Measurements from ENCODE around the gene RUNX1. TPM values are rescaled to one million over a fixed set of nuclear protein-coding genes. Genes with fewer than 3 reads are reported as not detected.

The RUNX1 gene
- polyA plus RNA-seq, 6 donors from 2014 or later = 8.8 to 20.7 (median 14.6) TPM

- Mint-ChIP-seq H3K9me3 (no peaks in the 10 kb centered on the region), H3K27me3 (no peaks in the 10 kb centered on the region), H3K36me3 (no peaks in the 10 kb centered on the region), H3K4me1 (peaks cover 50 to 69% (median 65%) of the 10 kb centered on the region in 3 donors), H3K4me3 (peak overlapping the region; percentile 64 to 93 (median 88)), H3K27ac (peak overlapping the region; percentile 92 to 98 (median 96))
- ATAC-seq (ENCODE audit: low read depth in 2 of 2) (peak; percentile 98 to 99), DNase-seq (peak; percentile 64)
These were observed 115.3 kb downstream of the RUNX1 start for GRCh38 chr21:34933609-34934335.

DNA sequence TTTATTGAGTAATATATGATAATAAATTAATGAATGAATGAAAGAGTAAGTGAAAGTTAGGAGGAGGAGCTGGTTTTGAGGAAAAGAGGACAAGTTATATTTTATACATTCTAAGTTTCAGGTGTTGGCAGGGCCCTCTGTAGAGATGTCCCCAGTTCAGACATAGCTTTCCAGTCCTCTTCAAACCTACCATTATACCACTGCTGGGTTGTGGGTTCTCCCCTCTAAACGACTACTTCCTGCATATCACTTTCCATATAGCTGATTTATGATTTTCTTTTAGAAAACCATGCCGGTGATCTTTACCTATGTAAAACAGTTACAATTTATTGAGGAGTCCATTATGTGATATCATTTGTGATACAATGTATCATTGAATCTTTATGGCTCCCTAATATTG lies 116.9 kb downstream of the RUNX1 start:
- Mint-ChIP-seq H3K27me3 (no peaks in the 10 kb centered on the region), H3K4me3 (no peak overlapping the region)

DNA sequence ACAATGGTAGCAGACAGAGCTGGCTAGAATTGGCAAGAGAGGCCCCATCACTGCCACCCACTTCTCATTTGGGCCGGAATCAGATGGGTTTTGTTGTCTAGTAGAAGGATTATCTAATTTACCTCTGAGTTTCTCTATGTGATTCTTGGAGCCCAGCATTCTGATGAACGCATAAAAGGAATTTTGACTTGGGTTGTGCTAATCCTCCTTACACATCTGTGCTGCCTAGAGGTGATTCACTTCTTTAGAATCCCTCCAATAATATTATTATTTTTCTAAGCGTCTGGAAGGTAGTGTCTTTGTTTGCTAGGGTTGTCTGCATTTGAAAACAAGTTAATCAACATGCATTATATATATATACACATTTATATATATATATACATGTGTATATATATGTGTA lies 118.1 kb downstream of the RUNX1 start:
- Mint-ChIP-seq H3K4me1 (peaks cover 47 to 59% (median 56%) of the 10 kb centered on the region in 3 donors), H3K4me3 (peak overlapping the region in 1 of 8 donors; percentile 6), H3K9me3 (no peaks in the 10 kb centered on the region), H3K36me3 (no peaks in the 10 kb centered on the region), H3K27ac (peak overlapping the region in 3 of 6 donors; percentile 16 to 78 (median 67)), H3K27me3 (no peaks in the 10 kb centered on the region)
- DNase-seq (no peak), ATAC-seq (ENCODE audit: low read depth in 2 of 2) (no peak)

More for the DNA sequence above, 116.9 kb downstream of the RUNX1 start:
- DNase-seq = no peak
- H3K4me1 Mint-ChIP-seq = peaks cover 46 to 59% (median 58%) of the 10 kb centered on the region in 3 donors
- H3K36me3 Mint-ChIP-seq = no peaks in the 10 kb centered on the region
- no peaks in the 10 kb centered on the region for H3K9me3 Mint-ChIP-seq
- no peak for ATAC-seq (ENCODE audit: low read depth in 2 of 2)
- H3K27ac Mint-ChIP-seq = peak overlapping the region in 3 of 6 donors; percentile 15 to 92 (median 58)

DNA sequence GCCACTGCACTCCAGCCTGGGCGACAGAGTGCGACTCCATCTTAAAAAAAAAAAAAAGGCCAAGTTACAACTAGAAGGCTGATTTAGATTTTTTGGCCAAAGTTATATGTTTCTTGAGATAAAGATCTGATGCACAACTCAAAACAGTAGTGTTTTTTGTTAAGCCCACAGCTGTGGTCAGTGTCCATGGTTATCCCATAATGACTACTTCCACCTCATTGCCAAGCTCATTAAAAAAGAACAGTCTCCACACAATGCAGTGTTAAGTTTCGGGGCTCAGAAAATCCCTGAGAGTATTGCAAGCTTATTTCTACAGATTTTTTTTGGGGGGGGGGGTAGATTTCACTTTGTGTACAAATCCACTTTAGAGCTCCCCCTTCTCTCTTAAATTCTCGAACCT lies 120.5 kb downstream of the RUNX1 start:
- ATAC-seq (ENCODE audit: low read depth in 2 of 2) = no peak
- H3K27ac Mint-ChIP-seq = no peak overlapping the region
- H3K27me3 Mint-ChIP-seq = no peaks in the 10 kb centered on the region
- peaks cover 51 to 58% (median 54%) of the 10 kb centered on the region in 3 donors for H3K4me1 Mint-ChIP-seq
- no peak overlapping the region for H3K4me3 Mint-ChIP-seq
- DNase-seq = no peak
- peaks cover 0 to 2% (median 0%) of the 10 kb centered on the region in 7 donors for H3K9me3 Mint-ChIP-seq
- peaks cover 8 to 12% of the 10 kb centered on the region in 2 donors for H3K36me3 Mint-ChIP-seq

- ATAC-seq (ENCODE audit: low read depth in 2 of 2) (no peak), DNase-seq (no peak)
- no peak overlapping the region for H3K4me3 Mint-ChIP-seq
- H3K36me3 Mint-ChIP-seq = peaks cover 10 to 13% of the 10 kb centered on the region in 2 donors
- peak overlapping the region in 1 of 6 donors; percentile 24 for H3K27ac Mint-ChIP-seq
- H3K9me3 Mint-ChIP-seq = peaks cover 0 to 2% (median 0%) of the 10 kb centered on the region in 7 donors
- H3K27me3 Mint-ChIP-seq = no peaks in the 10 kb centered on the region
- peaks cover 51 to 55% (median 53%) of the 10 kb centered on the region in 3 donors for H3K4me1 Mint-ChIP-seq
These were observed 121.1 kb downstream of the RUNX1 start for GRCh38 chr21:34927992-34928391.

- DNase-seq (no peak), ATAC-seq (ENCODE audit: low read depth in 2 of 2) (no peak)
- Mint-ChIP-seq H3K27ac (peak overlapping the region in 5 of 6 donors; percentile 1 to 35 (median 34)), H3K36me3 (peaks cover 10 to 15% of the 10 kb centered on the region in 2 donors), H3K27me3 (no peaks in the 10 kb centered on the region), H3K9me3 (peaks cover 0 to 2% (median 0%) of the 10 kb centered on the region in 7 donors), H3K4me3 (no peak overlapping the region), H3K4me1 (peaks cover 48 to 56% (median 52%) of the 10 kb centered on the region in 3 donors)
These were observed 122.2 kb downstream of the RUNX1 start for GRCh38 chr21:34926803-34927467.

GRCh38 chr21:34925597-34925996 lies 123.5 kb downstream of the RUNX1 start:
- peak overlapping the region in 4 of 8 donors; percentile 3 to 58 (median 42) for H3K4me3 Mint-ChIP-seq
- peaks cover 0 to 2% (median 0%) of the 10 kb centered on the region in 7 donors for H3K9me3 Mint-ChIP-seq
- no peak for DNase-seq
- peak overlapping the region in 5 of 6 donors; percentile 93 to 96 (median 94) for H3K27ac Mint-ChIP-seq
- H3K36me3 Mint-ChIP-seq = peaks cover 10 to 21% of the 10 kb centered on the region in 2 donors
- peaks cover 44 to 62% (median 58%) of the 10 kb centered on the region in 3 donors for H3K4me1 Mint-ChIP-seq
- H3K27me3 Mint-ChIP-seq = no peaks in the 10 kb centered on the region
- no peak for ATAC-seq (ENCODE audit: low read depth in 2 of 2)

GRCh38 chr21:34924771-34925419 lies 124.2 kb downstream of the RUNX1 start:
- H3K4me3 Mint-ChIP-seq = peak overlapping the region in 7 of 8 donors; percentile 17 to 81 (median 45)
- ATAC-seq (ENCODE audit: low read depth in 2 of 2) (peak; percentile 86 to 91), DNase-seq (peak; percentile 66)
- H3K36me3 Mint-ChIP-seq = peaks cover 10 to 21% of the 10 kb centered on the region in 2 donors
- no peaks in the 10 kb centered on the region for H3K27me3 Mint-ChIP-seq
- H3K9me3 Mint-ChIP-seq = peaks cover 0 to 2% (median 0%) of the 10 kb centered on the region in 7 donors
- peak overlapping the region; percentile 93 to 96 (median 94) for H3K27ac Mint-ChIP-seq
- peaks cover 47 to 67% (median 62%) of the 10 kb centered on the region in 3 donors for H3K4me1 Mint-ChIP-seq

- Mint-ChIP-seq H3K4me1 (peaks cover 54 to 74% (median 69%) of the 10 kb centered on the region in 3 donors), H3K4me3 (peak overlapping the region in 2 of 8 donors; percentile 26 to 81), H3K27me3 (no peaks in the 10 kb centered on the region), H3K27ac (peak overlapping the region in 5 of 6 donors; percentile 93 to 96 (median 94)), H3K36me3 (peaks cover 10 to 21% of the 10 kb centered on the region in 2 donors), H3K9me3 (peaks cover 0 to 2% (median 0%) of the 10 kb centered on the region in 7 donors)
- no peak for ATAC-seq (ENCODE audit: low read depth in 2 of 2)
- no peak for DNase-seq
These were observed 124.9 kb downstream of the RUNX1 start for GRCh38 chr21:34924194-34924593.

DNA sequence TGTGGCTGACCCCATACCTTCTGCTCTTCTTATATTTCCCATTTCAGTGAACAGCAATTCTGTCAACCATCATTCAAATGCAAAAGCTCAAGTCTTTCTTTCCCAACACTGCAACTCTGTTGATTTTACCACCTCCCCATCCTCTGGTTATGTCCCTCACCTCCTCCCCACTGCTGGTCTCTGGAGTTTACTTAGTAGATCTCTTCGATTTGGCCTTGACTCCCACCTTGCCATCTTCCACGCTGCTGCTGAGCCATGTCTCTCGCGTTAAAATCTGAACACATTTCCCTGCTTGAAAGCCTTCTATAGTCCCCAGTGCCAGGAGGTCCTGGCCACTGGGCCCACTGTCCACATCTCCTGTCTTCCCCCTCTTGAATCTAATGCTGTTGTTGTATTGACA lies 125.5 kb downstream of the RUNX1 start:
- DNase-seq = no peak
- no peak for ATAC-seq (ENCODE audit: low read depth in 2 of 2)
- peak overlapping the region in 1 of 8 donors; percentile 82 for H3K4me3 Mint-ChIP-seq
- H3K27ac Mint-ChIP-seq = peak overlapping the region in 5 of 6 donors; percentile 12 to 94 (median 70)
- H3K4me1 Mint-ChIP-seq = peaks cover 56 to 78% (median 74%) of the 10 kb centered on the region in 3 donors
- no peaks in the 10 kb centered on the region for H3K27me3 Mint-ChIP-seq
- H3K36me3 Mint-ChIP-seq = peaks cover 10 to 21% of the 10 kb centered on the region in 2 donors
- peaks cover 0 to 2% (median 0%) of the 10 kb centered on the region in 7 donors for H3K9me3 Mint-ChIP-seq

GRCh38 chr21:34923202-34923601 lies 125.9 kb downstream of the RUNX1 start:
- Mint-ChIP-seq H3K36me3 (peaks cover 10 to 21% of the 10 kb centered on the region in 2 donors), H3K4me1 (peaks cover 56 to 78% (median 78%) of the 10 kb centered on the region in 3 donors), H3K9me3 (peaks cover 0 to 2% (median 0%) of the 10 kb centered on the region in 7 donors), H3K4me3 (no peak overlapping the region), H3K27me3 (no peaks in the 10 kb centered on the region), H3K27ac (peak overlapping the region in 3 of 6 donors; percentile 50 to 94 (median 56))
- DNase-seq (no peak), ATAC-seq (ENCODE audit: low read depth in 2 of 2) (no peak)

DNA sequence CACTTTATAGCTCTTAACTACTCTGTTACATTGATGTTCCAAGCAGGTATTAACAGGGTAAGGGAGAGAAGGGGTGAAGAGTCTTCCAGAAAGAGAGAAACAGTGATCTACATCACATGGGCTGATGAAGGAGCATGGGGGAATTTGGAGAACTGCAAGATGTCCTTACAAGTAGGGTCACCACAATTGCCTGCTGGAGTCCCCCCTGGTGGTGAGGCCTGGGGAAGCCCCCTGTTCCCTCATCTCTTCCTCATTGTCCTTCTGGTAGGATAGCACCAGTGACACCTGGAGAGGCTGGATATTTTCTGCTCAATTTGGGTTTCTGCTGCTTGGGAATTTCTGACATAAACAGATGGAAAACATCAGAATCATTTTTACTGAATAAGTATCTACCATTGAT lies 126.6 kb downstream of the RUNX1 start:
- Mint-ChIP-seq H3K27ac (peak overlapping the region in 2 of 6 donors; percentile 13 to 54), H3K9me3 (peaks cover 0 to 2% (median 0%) of the 10 kb centered on the region in 7 donors), H3K4me3 (peak overlapping the region in 1 of 8 donors; percentile 66), H3K36me3 (peaks cover 14 to 21% of the 10 kb centered on the region in 2 donors), H3K4me1 (peaks cover 59 to 85% (median 79%) of the 10 kb centered on the region in 3 donors), H3K27me3 (no peaks in the 10 kb centered on the region)
- no peak for ATAC-seq (ENCODE audit: low read depth in 2 of 2)
- no peak for DNase-seq

DNA sequence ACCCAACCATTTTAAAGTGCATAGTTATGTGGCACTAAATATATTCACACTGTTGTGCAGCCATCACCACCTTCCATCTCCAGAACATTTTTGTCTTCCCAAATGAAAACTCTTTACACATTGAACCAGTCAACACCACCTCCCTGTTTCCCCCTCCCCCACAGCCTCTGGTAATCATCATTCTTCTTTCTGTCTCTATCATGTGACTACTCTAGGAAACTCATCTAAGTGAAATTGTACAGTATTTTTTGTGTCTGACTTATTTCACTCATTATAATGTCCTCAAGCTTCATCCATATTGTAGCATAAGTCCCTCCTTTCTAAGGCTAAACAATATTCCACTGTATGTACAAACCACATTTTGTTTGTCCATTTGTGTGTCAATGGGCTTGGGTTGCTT lies 128.0 kb downstream of the RUNX1 start:
- Mint-ChIP-seq H3K4me1 (peaks cover 64 to 87% (median 81%) of the 10 kb centered on the region in 3 donors), H3K36me3 (peaks cover 21 to 27% of the 10 kb centered on the region in 2 donors), H3K9me3 (peaks cover 0 to 2% (median 0%) of the 10 kb centered on the region in 7 donors), H3K27me3 (no peaks in the 10 kb centered on the region), H3K27ac (peak overlapping the region in 3 of 6 donors; percentile 0 to 68 (median 22)), H3K4me3 (peak overlapping the region in 4 of 8 donors; percentile 4 to 68 (median 24))
- ATAC-seq (ENCODE audit: low read depth in 2 of 2) (no peak), DNase-seq (no peak)

Measured in naive B cell (primary cell).